ENCODE results near the gene MRPS18B.

Gene MRPS18B

DNA sequence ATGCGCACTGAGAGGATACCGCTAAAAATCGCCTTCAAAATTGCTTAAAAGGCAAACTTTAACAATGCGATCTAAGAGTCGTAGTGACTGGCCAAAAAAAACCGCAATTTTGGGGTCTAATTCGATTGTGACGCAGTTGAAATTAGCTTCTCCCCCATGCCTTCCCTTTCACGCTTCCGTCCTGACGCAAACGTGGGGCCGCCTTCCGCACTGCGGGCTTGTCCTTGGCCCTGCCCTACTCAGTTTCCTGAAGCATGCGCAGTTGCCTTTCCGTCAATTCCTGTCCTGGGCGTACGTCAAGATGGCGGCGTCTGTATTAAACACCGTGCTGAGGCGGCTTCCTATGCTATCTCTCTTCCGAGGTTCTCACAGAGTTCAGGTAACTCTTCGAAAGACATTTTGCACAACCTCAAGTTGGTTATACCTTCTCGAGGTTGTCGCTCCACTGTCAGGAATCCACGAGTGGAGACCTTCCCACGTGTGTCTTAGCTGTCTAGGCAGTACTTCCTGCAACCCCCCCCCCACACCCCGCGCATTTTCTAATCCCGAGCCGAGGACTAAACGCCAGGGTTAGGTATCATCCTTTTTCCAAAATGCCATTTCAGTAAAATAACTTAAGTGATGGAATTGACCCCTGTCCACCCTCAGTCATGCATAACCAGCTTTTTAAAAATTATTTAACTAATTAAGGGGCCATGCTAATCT, at the start of gene MRPS18B:
Gene MRPS18B, plus strand, starts transcription at position 276 of the 705 bp plus-strand sequence. Its CDS starts 26 bp downstream, at position 302.
- DNase-seq (ENCODE audit: low read depth in 1 of 2, low spot score in 1 of 2), result peak; percentile 91 to 96

DNA sequence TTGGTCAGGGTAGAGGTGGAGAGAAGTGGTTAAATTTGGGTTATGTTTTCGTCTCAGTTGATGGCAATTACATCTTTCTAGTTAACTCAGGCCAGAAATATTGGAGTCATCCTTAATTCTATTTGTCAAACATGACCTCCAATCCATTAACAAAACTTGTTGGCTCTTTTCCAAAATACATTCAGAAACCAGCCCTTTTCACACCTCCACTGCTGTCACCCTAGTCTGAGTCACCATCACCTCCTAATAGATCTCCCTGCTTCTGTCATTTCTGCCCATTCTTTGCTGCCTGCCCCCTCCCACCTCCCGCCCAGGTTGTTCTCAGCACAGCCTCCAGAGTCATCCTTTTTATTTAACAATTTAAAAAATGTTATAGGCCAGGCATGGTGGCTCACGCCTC, 49.4 kb upstream of the MRPS18B start:
- peak in 1 of 2 donors; percentile 9 for DNase-seq (ENCODE audit: low read depth in 1 of 2, low spot score in 1 of 2)

- no peak for DNase-seq (ENCODE audit: low read depth in 1 of 2, low spot score in 1 of 2)
Observed at GRCh38 chr6:30570263-30570662, 47.4 kb upstream of the MRPS18B start.

DNA sequence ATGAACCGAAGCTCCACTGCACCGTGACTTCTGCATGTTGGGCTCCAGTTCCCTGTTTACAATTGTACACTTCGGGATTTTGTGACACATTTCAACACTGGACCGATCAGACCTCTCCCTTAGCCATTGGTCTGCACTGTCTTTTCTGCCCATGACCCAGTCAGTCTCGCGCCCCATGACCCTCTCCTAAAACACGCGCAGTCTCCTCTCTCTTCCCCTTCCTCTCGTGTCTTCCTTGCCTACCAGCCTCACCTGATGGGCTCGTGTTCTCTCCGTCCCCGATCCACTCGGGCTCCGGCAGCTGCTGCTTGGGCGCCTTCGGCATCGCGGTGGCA, 46.9 kb upstream of the MRPS18B start:
- no peak for DNase-seq (ENCODE audit: low read depth in 1 of 2, low spot score in 1 of 2)

DNA sequence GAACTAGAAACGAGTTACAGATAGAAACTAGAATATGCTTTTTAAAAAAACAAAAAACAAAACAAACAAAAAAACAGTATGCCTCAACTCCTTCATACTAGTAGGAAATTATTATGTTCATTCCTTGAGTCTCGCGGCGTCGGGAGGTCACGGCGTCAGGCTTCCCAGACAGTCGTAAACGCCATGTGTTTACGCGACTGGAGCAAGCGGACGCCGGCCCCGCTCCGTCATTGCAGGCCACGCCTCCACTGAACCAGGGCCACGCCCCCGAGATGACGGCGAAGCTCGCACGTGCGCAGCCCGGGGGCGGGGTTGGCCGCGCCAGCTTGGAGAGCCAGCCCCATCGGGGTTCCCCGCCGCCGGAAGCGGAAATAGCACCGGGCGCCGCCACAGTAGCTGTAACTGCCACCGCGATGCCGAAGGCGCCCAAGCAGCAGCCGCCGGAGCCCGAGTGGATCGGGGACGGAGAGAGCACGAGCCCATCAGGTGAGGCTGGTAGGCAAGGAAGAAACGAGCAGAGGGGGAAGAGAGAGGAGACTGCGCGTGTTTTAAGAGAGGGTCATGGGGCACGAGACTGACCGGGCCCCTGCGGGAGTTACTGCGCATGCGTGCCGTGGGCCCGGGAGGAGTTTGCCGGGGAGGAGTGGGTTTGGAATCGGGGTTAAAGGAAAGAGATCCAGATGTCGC, 46.4 kb upstream of the MRPS18B start, which contains the start of gene ABCF1:
Gene ABCF1, plus strand, starts transcription at position 368 of the 687 bp plus-strand sequence. Its CDS starts 46 bp downstream, at position 414.
- DNase-seq (ENCODE audit: low read depth in 1 of 2, low spot score in 1 of 2), result peak; percentile 99 to 100

- DNase-seq (ENCODE audit: low read depth in 1 of 2, low spot score in 1 of 2), result no peak
Observed at GRCh38 chr6:30571762-30572082, 45.9 kb upstream of the MRPS18B start.

DNA sequence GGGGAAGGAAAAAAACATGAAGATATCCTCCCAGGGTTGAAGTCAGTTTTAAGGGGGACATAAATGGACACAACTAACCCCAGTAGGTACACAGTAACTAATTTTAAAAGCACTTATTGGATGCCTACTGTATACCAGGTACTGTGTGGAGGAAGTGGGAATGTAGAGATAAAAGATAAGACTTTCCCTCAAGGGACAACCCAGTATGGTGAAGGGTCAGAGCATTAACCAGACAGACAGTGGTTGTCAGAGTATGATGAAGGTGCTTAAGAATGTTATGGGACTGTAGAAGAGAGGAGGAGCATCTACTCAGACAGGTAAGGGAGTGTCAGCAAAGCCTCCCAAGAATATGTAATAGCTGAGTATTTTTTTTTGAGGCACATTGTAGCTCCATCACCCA, 45.5 kb upstream of the MRPS18B start:
- no peak for DNase-seq (ENCODE audit: low read depth in 1 of 2, low spot score in 1 of 2)

- DNase-seq (ENCODE audit: low read depth in 1 of 2, low spot score in 1 of 2), result no peak
Observed at GRCh38 chr6:30573113-30573512, 44.5 kb upstream of the MRPS18B start.

GRCh38 chr6:30578051-30578450, 39.6 kb upstream of the MRPS18B start:
- no peak for DNase-seq (ENCODE audit: low read depth in 1 of 2, low spot score in 1 of 2)

- no peak for DNase-seq (ENCODE audit: low read depth in 1 of 2, low spot score in 1 of 2)
Observed at GRCh38 chr6:30583921-30584320, 33.7 kb upstream of the MRPS18B start.

DNA sequence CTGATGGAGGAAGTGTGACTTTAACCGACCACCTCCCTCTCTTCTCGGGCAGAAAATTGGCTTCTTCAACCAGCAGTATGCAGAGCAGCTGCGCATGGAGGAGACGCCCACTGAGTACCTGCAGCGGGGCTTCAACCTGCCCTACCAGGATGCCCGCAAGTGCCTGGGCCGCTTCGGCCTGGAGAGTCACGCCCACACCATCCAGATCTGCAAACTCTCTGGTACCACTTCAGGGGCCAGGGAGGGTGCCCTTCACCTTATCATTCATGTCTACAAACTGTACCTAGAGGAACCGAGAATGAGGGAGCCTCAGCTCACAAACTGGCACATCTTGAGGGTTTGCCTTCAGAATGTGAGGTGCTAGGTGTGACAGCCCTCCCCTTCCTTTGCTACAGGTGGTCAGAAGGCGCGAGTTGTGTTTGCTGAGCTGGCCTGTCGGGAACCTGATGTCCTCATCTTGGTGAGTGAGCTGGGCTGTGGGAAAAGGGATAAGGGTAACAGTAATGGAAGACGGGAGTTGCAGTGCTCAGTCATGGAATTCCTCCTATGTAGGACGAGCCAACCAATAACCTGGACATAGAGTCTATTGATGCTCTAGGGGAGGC, 27.8 kb upstream of the MRPS18B start:
- no peak for DNase-seq (ENCODE audit: low read depth in 1 of 2, low spot score in 1 of 2)

DNA sequence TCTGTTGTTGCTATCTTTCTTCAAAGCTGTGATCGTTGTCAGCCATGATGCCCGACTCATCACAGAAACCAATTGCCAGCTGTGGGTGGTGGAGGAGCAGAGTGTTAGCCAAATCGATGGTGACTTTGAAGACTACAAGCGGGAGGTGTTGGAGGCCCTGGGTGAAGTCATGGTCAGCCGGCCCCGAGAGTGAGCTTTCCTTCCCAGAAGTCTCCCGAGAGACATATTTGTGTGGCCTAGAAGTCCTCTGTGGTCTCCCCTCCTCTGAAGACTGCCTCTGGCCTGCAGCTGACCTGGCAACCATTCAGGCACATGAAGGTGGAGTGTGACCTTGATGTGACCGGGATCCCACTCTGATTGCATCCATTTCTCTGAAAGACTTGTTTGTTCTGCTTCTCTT, 27.1 kb upstream of the MRPS18B start:
- no peak for DNase-seq (ENCODE audit: low read depth in 1 of 2, low spot score in 1 of 2)

GRCh38 chr6:30591008-30591407, 26.6 kb upstream of the MRPS18B start:
- no peak for DNase-seq (ENCODE audit: low read depth in 1 of 2, low spot score in 1 of 2)

DNA sequence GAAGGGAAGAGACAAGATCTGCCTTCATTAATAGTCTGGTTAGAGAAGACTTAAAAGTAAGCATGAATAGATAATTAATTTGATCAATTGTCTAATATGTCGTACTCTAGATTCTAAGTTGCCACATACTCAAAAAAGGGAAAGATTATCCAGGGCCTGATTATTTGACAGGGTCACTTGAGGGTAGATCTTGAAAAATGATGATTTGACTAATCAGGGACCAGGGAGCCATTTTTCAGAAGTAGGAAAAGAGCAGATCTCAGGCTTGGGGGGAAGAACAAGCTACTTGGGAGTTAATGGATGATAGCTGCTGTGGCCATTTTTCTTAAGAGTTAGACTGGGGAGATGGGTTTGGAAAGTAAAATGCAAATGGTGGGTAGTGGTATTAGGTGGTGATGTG, 25.4 kb upstream of the MRPS18B start:
- no peak for DNase-seq (ENCODE audit: low read depth in 1 of 2, low spot score in 1 of 2)

DNA sequence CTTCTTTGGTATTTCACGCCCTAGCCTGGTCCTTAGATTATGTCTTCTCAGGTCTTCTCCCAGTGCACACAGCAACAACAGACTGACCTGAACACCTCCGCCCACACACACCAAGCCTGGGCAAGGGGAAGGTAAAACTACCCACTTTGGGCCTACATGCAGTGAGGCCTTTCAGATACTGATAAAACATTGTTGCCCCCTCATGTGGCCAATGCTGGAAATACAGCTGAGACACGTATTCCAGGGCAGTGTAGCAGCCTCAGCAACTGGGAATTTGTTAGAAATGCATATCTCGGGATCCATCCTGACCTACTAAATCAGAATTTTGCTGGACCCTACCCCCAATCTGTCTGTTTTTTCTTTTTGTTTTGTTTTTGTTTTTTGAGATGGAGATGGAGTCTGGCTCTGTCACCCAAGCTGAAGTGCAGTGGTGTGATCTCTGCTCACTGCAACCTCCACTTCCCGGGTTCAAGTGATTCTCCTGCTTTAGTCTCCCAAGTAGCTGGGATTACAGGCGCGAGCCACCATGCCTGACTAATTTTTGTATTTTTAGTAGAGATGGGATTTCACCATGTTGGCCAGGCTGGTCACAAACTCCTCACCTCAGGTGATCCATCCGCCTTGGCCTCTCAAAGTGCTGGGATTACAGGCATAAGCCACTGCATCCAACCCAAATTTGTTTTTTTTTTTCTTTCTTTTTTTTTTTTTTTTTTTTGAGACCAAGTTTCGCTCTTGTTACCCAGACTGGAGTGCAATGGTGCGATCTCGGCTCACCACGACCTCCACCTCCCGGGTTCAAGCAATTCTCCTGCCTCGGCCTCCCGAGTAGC, 20.1 kb upstream of the MRPS18B start:
- DNase-seq (ENCODE audit: low read depth in 1 of 2, low spot score in 1 of 2), result peak; percentile 59 to 75

- DNase-seq (ENCODE audit: low read depth in 1 of 2, low spot score in 1 of 2), result no peak
Observed at GRCh38 chr6:30598912-30599624, 18.6 kb upstream of the MRPS18B start.

- no peak for DNase-seq (ENCODE audit: low read depth in 1 of 2, low spot score in 1 of 2)
Observed at GRCh38 chr6:30599625-30600324, 17.9 kb upstream of the MRPS18B start.

GRCh38 chr6:30600451-30600961, 17.1 kb upstream of the MRPS18B start:
- no peak for DNase-seq (ENCODE audit: low read depth in 1 of 2, low spot score in 1 of 2)

DNA sequence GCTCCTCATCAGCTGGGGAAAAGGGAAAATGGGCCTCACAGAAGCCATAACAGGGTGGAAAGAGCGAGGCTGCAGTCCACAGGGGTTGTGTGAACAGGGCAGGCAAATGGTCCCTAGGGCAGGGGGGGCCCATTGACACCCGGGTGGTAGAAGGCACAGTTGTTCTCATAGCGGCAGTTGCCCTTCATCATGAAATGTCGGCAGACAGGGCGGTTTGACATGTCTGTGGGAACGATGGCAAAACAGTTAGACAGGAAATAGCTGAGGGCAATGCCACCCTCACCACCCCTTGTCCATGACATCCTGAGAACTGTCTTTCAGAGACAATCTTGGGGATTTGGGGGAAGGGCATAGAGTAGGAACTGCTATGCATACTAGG, 16.2 kb upstream of the MRPS18B start:
- DNase-seq (ENCODE audit: low read depth in 1 of 2, low spot score in 1 of 2), result no peak

Data from activated T-helper 1 cell treated with anti-CD3 and anti-CD28 coated beads, Interleukin-2, amount 50 U/mL, for 16 hours (primary cell).